Neural progenitor cell (in vitro differentiated cells): Measurements from ENCODE around the gene GDF11. TPM values are rescaled to one million over a fixed set of nuclear protein-coding genes. Genes with fewer than 3 reads are reported as not detected.

Experiments
- DNase-seq: peaks from one replicate; pipeline ENCODE4 v3.0.0-alpha.2; 2016; ENCODE audit warnings: low spot score
- H2AFZ ChIP-seq: fragments of 200-600 bp; sonication (generic); replicated peaks from 2 replicates; pipeline ENCODE4 v1.6.1; 2016; ENCODE audit warnings: antibody characterized with exemption
- H3F3A ChIP-seq: fragments of 200-600 bp; sonication (generic); 2 replicates; pipeline ENCODE4 v1.6.1; 2016; ENCODE audit warnings: antibody characterized with exemption, low read depth
- H3K27ac ChIP-seq: fragments of 200-600 bp; sonication (generic); 2 replicates; pipeline ENCODE4 v1.5.1; 2016; ENCODE audit warnings: mild to moderate bottlenecking
- H3K27me3 ChIP-seq: fragments of 200-600 bp; sonication (generic); 2 replicates; pipeline ENCODE4 v1.6.1; 2016; ENCODE audit warnings: mild to moderate bottlenecking, moderate library complexity
- H3K36me3 ChIP-seq: fragments of 200-600 bp; sonication (generic); 2 replicates; pipeline ENCODE4 v1.5.1; 2016
- H3K4me1 ChIP-seq: fragments of 200-600 bp; sonication (generic); 2 replicates; pipeline ENCODE4 v1.6.1; 2016; ENCODE audit warnings: mixed run types
- H3K4me2 ChIP-seq: fragments of 200-600 bp; sonication (generic); 2 replicates; pipeline ENCODE4 v1.6.1; 2016
- H3K4me3 ChIP-seq: fragments of 200-600 bp; sonication (generic); 2 replicates; pipeline ENCODE4 v1.5.1; 2016
- H3K79me2 ChIP-seq: fragments of 200-600 bp; sonication (generic); 2 replicates; pipeline ENCODE4 v1.6.1; 2016; ENCODE audit warnings: low read depth
- H3K9ac ChIP-seq: fragments of 200-600 bp; sonication (generic); 2 replicates; pipeline ENCODE4 v1.6.1; 2016
- H3K9me3 ChIP-seq: fragments of 200-600 bp; sonication (generic); 2 replicates; pipeline ENCODE4 v1.5.1; 2016; ENCODE audit warnings: low read depth
- H4K20me1 ChIP-seq: fragments of 200-600 bp; sonication (generic); 2 replicates; pipeline ENCODE4 v1.6.1; 2016; ENCODE audit warnings: low read depth
- H3K27ac Mint-ChIP-seq: 3 replicates; pipeline ENCODE4 v1.8.0; 2021; ENCODE audit warnings: mixed read lengths
- H3K27me3 Mint-ChIP-seq: 2 replicates; pipeline ENCODE4 v1.8.0; 2022; ENCODE audit warnings: low read depth, mild to moderate bottlenecking, inconsistent platforms, moderate library complexity, mixed read lengths; ENCODE audit not compliant: insufficient read depth
- H3K36me3 Mint-ChIP-seq: 3 replicates; pipeline ENCODE4 v1.8.0; 2021; ENCODE audit warnings: mixed read lengths
- H3K4me1 Mint-ChIP-seq: 3 replicates; pipeline ENCODE4 v1.8.0; 2021; ENCODE audit warnings: mixed read lengths
- H3K4me3 Mint-ChIP-seq: 3 replicates; pipeline ENCODE4 v1.8.0; 2021; ENCODE audit warnings: mild to moderate bottlenecking, moderate library complexity, mixed read lengths
- H3K9me3 Mint-ChIP-seq: 3 replicates; pipeline ENCODE4 v1.8.0; 2020; ENCODE audit warnings: mixed read lengths
- CTCF ChIP-seq: fragments of 200-600 bp; sonication (generic); IDR thresholded peaks from 2 replicates; pipeline ENCODE4 v1.5.1; 2017; ENCODE audit warnings: antibody characterized with exemption, mild to moderate bottlenecking
- EZH2 ChIP-seq: fragments of 200-600 bp; sonication (generic); IDR thresholded peaks from 2 replicates; pipeline ENCODE4 v1.6.1; 2017; ENCODE audit warnings: antibody characterized with exemption, mild to moderate bottlenecking, moderate library complexity
- EZH2phosphoT487 ChIP-seq: fragments of 200-600 bp; sonication (generic); IDR thresholded peaks from 2 replicates; pipeline ENCODE4 v1.6.1; 2017; ENCODE audit warnings: antibody characterized with exemption
- total RNA-seq: library from RNA; depleted of rRNA; stranded (reverse); fragments of >200 nt; gene quantifications from 2 replicates; pipeline ENCODE4 v1.2.3, GENCODE V29; 2015; ENCODE audit warnings: low replicate concordance

The GDF11 gene
- total RNA-seq, 1 donor from 2014 or later: 9.1 TPM

GRCh38 chr12:55696796-55697462 lies 46.0 kb upstream of the GDF11 start:
- Histone ChIP-seq H3K27me3 (no peaks in the 10 kb centered on the region), H3K9ac (no peak overlapping the region), H3K9me3 (no peaks in the 10 kb centered on the region), H3K4me1 (no peaks in the 10 kb centered on the region), H3F3A (no peaks in the 10 kb centered on the region), H3K36me3 (no peaks in the 10 kb centered on the region), H4K20me1 (no peaks in the 10 kb centered on the region), H3K4me2 (no peak overlapping the region), H2AFZ (no peak overlapping the region), H3K4me3 (no peak overlapping the region), H3K79me2 (no peaks in the 10 kb centered on the region), H3K27ac (no peak overlapping the region)
- no peaks in the 10 kb centered on the region for H3K4me1 Mint-ChIP-seq
- no peak overlapping the region for H3K4me3 Mint-ChIP-seq
- no peak for TF ChIP-seq CTCF
- no peak for TF ChIP-seq EZH2phosphoT487
- TF ChIP-seq EZH2: no peak
- peaks cover 7% of the 10 kb centered on the region for H3K36me3 Mint-ChIP-seq
- peaks cover 2% of the 10 kb centered on the region for H3K27me3 Mint-ChIP-seq
- H3K27ac Mint-ChIP-seq: no peak overlapping the region
- H3K9me3 Mint-ChIP-seq: no peaks in the 10 kb centered on the region
- no peak for DNase-seq

GRCh38 chr12:55697686-55698085 lies 45.2 kb upstream of the GDF11 start:
- no peak overlapping the region for H3K27ac ChIP-seq
- H3K27me3 ChIP-seq: no peaks in the 10 kb centered on the region
- Mint-ChIP-seq H3K4me1 (no peaks in the 10 kb centered on the region), H3K36me3 (peaks cover 10% of the 10 kb centered on the region), H3K27ac (no peak overlapping the region), H3K4me3 (no peak overlapping the region), H3K27me3 (peaks cover 2% of the 10 kb centered on the region), H3K9me3 (no peaks in the 10 kb centered on the region)
- H3K36me3 ChIP-seq: no peaks in the 10 kb centered on the region
- TF ChIP-seq EZH2phosphoT487: no peak
- no peak for TF ChIP-seq EZH2
- no peak for TF ChIP-seq CTCF
- no peak overlapping the region for H3K4me2 ChIP-seq
- no peak overlapping the region for H2AFZ ChIP-seq
- no peaks in the 10 kb centered on the region for H3K4me1 ChIP-seq
- no peak overlapping the region for H3K9ac ChIP-seq
- no peak for DNase-seq
- no peaks in the 10 kb centered on the region for H4K20me1 ChIP-seq
- H3K79me2 ChIP-seq: no peaks in the 10 kb centered on the region
- no peaks in the 10 kb centered on the region for H3F3A ChIP-seq
- no peaks in the 10 kb centered on the region for H3K9me3 ChIP-seq
- H3K4me3 ChIP-seq: no peak overlapping the region

GRCh38 chr12:55698241-55698955 lies 44.5 kb upstream of the GDF11 start:
- Mint-ChIP-seq H3K4me1 (peaks cover 3% of the 10 kb centered on the region), H3K4me3 (no peak overlapping the region), H3K27me3 (peaks cover 2% of the 10 kb centered on the region), H3K36me3 (peaks cover 16% of the 10 kb centered on the region), H3K27ac (no peak overlapping the region), H3K9me3 (no peaks in the 10 kb centered on the region)
- no peaks in the 10 kb centered on the region for H3K9me3 ChIP-seq
- no peaks in the 10 kb centered on the region for H3K79me2 ChIP-seq
- H3K36me3 ChIP-seq: no peaks in the 10 kb centered on the region
- H3K4me1 ChIP-seq: no peaks in the 10 kb centered on the region
- no peak overlapping the region for H3K27ac ChIP-seq
- H3K4me2 ChIP-seq: no peak overlapping the region
- no peaks in the 10 kb centered on the region for H3F3A ChIP-seq
- no peaks in the 10 kb centered on the region for H3K27me3 ChIP-seq
- DNase-seq: no peak
- no peak overlapping the region for H2AFZ ChIP-seq
- TF ChIP-seq EZH2 (no peak), CTCF (no peak), EZH2phosphoT487 (no peak)
- H3K9ac ChIP-seq: no peak overlapping the region
- no peaks in the 10 kb centered on the region for H4K20me1 ChIP-seq
- H3K4me3 ChIP-seq: no peak overlapping the region
